Lower leg skin (tissue), 3 donors: ENCODE measurements around the gene DOCK1.

Experiments used
- CTCF ChIP-seq, 3 donors: fragments of 450-650 bp; IDR thresholded peaks; one replicate each; pipeline ENCODE4 v1.5.1; 2016; ENCODE audit warnings: antibody characterized with exemption in 3 of 3, mild to moderate bottlenecking in 3 of 3, moderate library complexity in 2 of 3
- POLR2A ChIP-seq, 2 donors: fragments of 450-650 bp; IDR thresholded peaks; one replicate each; pipeline ENCODE4 v1.6.1; 2016 to 2017; ENCODE audit warnings: antibody characterized with exemption in 2 of 2, mild to moderate bottlenecking in 1 of 2, moderate library complexity in 1 of 2

GRCh38 chr10:127326883-127327282 is 421.7 kb downstream of the DOCK1 start:
- no peak for TF ChIP-seq CTCF (IDR thresholded peaks at IDR 0.05)
- no peak for TF ChIP-seq POLR2A (IDR thresholded peaks at IDR 0.05)
